GM12801 (cell line): Measurements from ENCODE around the gene TACR1.

Experiments
- TF ChIP-seq, protein P1 (sequence below): IDR thresholded peaks from one replicate; pipeline ENCODE4 v1.5.1; 2011; ENCODE audit warnings: control low read depth; ENCODE audit not compliant: insufficient read length; ENCODE audit errors: extremely low read depth

Gene TACR1

GRCh38 chr2:75173740-75174139, 25.6 kb downstream of the TACR1 start:
- TF ChIP-seq, protein P1, sequence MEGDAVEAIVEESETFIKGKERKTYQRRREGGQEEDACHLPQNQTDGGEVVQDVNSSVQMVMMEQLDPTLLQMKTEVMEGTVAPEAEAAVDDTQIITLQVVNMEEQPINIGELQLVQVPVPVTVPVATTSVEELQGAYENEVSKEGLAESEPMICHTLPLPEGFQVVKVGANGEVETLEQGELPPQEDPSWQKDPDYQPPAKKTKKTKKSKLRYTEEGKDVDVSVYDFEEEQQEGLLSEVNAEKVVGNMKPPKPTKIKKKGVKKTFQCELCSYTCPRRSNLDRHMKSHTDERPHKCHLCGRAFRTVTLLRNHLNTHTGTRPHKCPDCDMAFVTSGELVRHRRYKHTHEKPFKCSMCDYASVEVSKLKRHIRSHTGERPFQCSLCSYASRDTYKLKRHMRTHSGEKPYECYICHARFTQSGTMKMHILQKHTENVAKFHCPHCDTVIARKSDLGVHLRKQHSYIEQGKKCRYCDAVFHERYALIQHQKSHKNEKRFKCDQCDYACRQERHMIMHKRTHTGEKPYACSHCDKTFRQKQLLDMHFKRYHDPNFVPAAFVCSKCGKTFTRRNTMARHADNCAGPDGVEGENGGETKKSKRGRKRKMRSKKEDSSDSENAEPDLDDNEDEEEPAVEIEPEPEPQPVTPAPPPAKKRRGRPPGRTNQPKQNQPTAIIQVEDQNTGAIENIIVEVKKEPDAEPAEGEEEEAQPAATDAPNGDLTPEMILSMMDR, result no peak

- TF ChIP-seq, protein P1, result no peak
Observed at GRCh38 chr2:75170889-75171288, 28.4 kb downstream of the TACR1 start.

GRCh38 chr2:75168186-75168585, 31.1 kb downstream of the TACR1 start:
- TF ChIP-seq, protein P1, result no peak

GRCh38 chr2:75166491-75166890, 32.8 kb downstream of the TACR1 start:
- TF ChIP-seq, protein P1, result no peak

- TF ChIP-seq, protein P1, result no peak
Observed at GRCh38 chr2:75162897-75163296, 36.4 kb downstream of the TACR1 start.

DNA sequence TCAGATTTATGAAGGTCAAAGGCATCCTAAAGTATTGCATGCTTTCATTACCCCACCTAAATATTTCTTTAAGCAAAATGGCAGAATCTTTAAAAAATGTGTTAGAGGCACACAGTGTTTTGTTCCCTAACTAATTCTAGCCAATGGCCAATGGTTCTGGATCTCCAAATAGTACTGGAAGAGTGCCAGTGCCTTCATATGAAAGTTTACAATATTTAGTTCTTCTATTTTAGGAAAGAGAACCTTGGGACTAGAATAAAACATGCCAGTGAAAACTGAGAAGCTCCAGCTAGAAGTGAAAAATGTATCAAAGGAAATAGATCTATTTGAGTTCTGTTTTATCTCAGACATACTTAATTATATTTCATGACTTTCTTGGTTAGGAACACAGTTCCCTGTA, 37.1 kb downstream of the TACR1 start:
- TF ChIP-seq, protein P1, result no peak

DNA sequence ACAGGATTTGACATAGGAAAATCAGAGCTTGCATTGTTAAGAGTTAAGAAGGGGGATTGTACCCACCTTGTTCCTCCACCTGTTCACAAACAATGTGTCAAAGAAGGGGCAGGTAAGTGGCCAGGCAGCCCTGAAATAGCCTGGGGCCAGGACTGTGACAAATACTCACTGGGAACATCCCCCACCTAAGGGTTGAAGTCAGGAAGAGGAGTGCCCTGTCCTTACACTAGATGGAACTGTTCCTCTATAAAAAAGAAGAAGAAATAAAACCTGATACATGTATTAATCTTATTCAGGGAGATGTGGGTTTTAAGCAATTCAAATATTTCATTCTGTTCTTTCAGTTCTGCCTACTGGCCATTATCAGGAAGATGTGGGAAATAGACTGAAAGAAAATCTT, 41.9 kb downstream of the TACR1 start:
- TF ChIP-seq, protein P1, result no peak

DNA sequence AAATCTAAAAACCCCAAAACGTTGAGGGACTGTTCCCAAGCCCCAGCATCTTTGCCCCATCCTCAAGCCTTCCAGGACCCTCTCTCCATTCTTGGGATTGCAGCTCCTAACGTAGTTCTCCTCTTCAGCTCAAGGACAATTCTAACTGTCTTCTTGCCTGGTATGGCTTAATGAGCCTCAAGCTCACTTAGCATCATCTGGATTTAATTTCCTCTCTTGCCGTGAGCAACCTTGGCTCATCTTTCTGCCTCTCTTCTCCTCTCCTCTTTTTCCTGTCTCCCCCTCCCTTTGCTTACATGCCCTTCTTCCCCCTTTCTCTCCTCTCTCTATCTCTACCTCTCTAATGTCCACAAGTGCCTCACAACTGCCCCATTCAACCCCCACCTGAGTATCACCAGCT, 44.2 kb downstream of the TACR1 start:
- TF ChIP-seq, protein P1, result no peak
